Neuronal stem cell (in vitro differentiated cells): ENCODE results near the gene PRR33.

Experiments used
- DNase-seq: peaks from one replicate; pipeline ENCODE4 v3.0.0-alpha.2; 2013; ENCODE audit warnings: low spot score
- H2AFZ ChIP-seq: one replicate; pipeline ENCODE4 v1.6.1; 2013; ENCODE audit warnings: mild to moderate bottlenecking, low read length, inconsistent platforms
- H2AK5ac ChIP-seq: 2 replicates; pipeline ENCODE4 v1.6.1; 2013; ENCODE audit warnings: low read depth, mild to moderate bottlenecking, inconsistent platforms, low read length, moderate library complexity, mixed read lengths
- H2BK120ac ChIP-seq: 2 replicates; pipeline ENCODE4 v1.6.1; 2013; ENCODE audit warnings: low read depth, mild to moderate bottlenecking, inconsistent platforms, low read length, moderate library complexity, mixed read lengths
- H2BK12ac ChIP-seq: one replicate; pipeline ENCODE4 v1.6.1; 2013; ENCODE audit warnings: low read length, inconsistent platforms
- H2BK15ac ChIP-seq: 2 replicates; pipeline ENCODE4 v1.6.1; 2013; ENCODE audit warnings: mild to moderate bottlenecking, low read length, inconsistent platforms, mixed read lengths
- H2BK5ac ChIP-seq: one replicate; pipeline ENCODE4 v1.6.1; 2013; ENCODE audit warnings: inconsistent platforms, mild to moderate bottlenecking, low read length, moderate library complexity
- H3K14ac ChIP-seq: one replicate; pipeline ENCODE4 v1.6.1; 2013; ENCODE audit warnings: low read length, inconsistent platforms
- H3K18ac ChIP-seq: 2 replicates; pipeline ENCODE4 v1.6.1; 2013; ENCODE audit warnings: low read length, inconsistent platforms
- H3K23ac ChIP-seq: 2 replicates; pipeline ENCODE4 v1.6.1; 2013; ENCODE audit warnings: low read depth, mild to moderate bottlenecking, mixed read lengths, low read length, inconsistent platforms; ENCODE audit not compliant: poor library complexity
- H3K27ac ChIP-seq: replicated peaks from 3 replicates; pipeline ENCODE4 v1.5.1; 2013; ENCODE audit warnings: low read length, inconsistent platforms
- H3K27me3 ChIP-seq, 3 experiments: 2 replicates each; pipeline ENCODE4 v1.6.1; 2013; ENCODE audit warnings: low read length in 3 of 3, mild to moderate bottlenecking in 2 of 3, inconsistent platforms in 1 of 3, low read depth in 1 of 3, mixed read lengths in 1 of 3, moderate library complexity in 1 of 3; ENCODE audit not compliant: control insufficient read depth in 3 of 3, insufficient read depth in 3 of 3
- H3K36me3 ChIP-seq, 2 donors: replicated peaks in 1 of 2; 2 replicates each; pipeline ENCODE4 v1.6.1; 2013; ENCODE audit warnings: low read length in 2 of 2; ENCODE audit not compliant: control insufficient read depth in 2 of 2, insufficient read depth in 2 of 2
- H3K4ac ChIP-seq: 2 replicates; pipeline ENCODE4 v1.6.1; 2013; ENCODE audit warnings: inconsistent platforms, mild to moderate bottlenecking, low read length, moderate library complexity
- H3K4me1 ChIP-seq, 2 donors: 1 replicate in 1 of 2; 2 replicates in 1 of 2; pipeline ENCODE4 v1.6.1; 2013; ENCODE audit warnings: low read length in 2 of 2, low read depth in 1 of 2; ENCODE audit not compliant: control insufficient read depth in 2 of 2, insufficient read depth in 1 of 2
- H3K4me2 ChIP-seq: one replicate; pipeline ENCODE4 v1.6.1; 2013; ENCODE audit warnings: mild to moderate bottlenecking, low read length, inconsistent platforms; ENCODE audit not compliant: insufficient read depth, poor library complexity, severe bottlenecking
- H3K4me3 ChIP-seq, 2 donors: 2 replicates each; pipeline ENCODE4 v1.5.1; 2013; ENCODE audit warnings: low read length in 2 of 2, mild to moderate bottlenecking in 2 of 2, inconsistent platforms in 1 of 2, moderate library complexity in 1 of 2
- H3K79me1 ChIP-seq: one replicate; pipeline ENCODE4 v1.6.1; 2013; ENCODE audit warnings: low read depth, mild to moderate bottlenecking, inconsistent platforms, low read length, moderate library complexity
- H3K9ac ChIP-seq: one replicate; pipeline ENCODE4 v1.6.1; 2013; ENCODE audit warnings: mild to moderate bottlenecking, low read depth, low read length, inconsistent platforms; ENCODE audit not compliant: poor library complexity
- H3K9me3 ChIP-seq, 2 donors: replicated peaks in 1 of 2; 2 replicates each; pipeline versions ENCODE3 to v1.6.1; 2013; ENCODE audit warnings: low read length in 2 of 2, mild to moderate bottlenecking in 2 of 2, inconsistent platforms in 1 of 2, low read depth in 1 of 2, mixed read lengths in 1 of 2, moderate library complexity in 1 of 2; ENCODE audit not compliant: control insufficient read depth in 2 of 2, insufficient read depth in 1 of 2
- H4K8ac ChIP-seq: one replicate; pipeline ENCODE4 v1.6.1; 2013; ENCODE audit warnings: low read depth, mild to moderate bottlenecking, inconsistent platforms, low read length, moderate library complexity
- H4K91ac ChIP-seq: one replicate; pipeline ENCODE4 v1.6.1; 2013; ENCODE audit warnings: low read length, low read depth, mild to moderate bottlenecking, inconsistent platforms; ENCODE audit not compliant: poor library complexity
- WGBS, 2 donors: extraction: QIAGEN DNeasy Blood & Tissue Kit; methylation state at CpG; one replicate each; pipeline ENCODE4 v1.1.7; 2013; ENCODE audit warnings: missing lambda C conversion rate in 2 of 2, mixed read lengths in 1 of 2; ENCODE audit not compliant: insufficient read length in 2 of 2, insufficient replicate concordance in 1 of 2; ENCODE audit errors: extremely low coverage in 2 of 2; 5-methylcytosine and 5-hydroxymethylcytosine counted together

The PRR33 gene

DNA sequence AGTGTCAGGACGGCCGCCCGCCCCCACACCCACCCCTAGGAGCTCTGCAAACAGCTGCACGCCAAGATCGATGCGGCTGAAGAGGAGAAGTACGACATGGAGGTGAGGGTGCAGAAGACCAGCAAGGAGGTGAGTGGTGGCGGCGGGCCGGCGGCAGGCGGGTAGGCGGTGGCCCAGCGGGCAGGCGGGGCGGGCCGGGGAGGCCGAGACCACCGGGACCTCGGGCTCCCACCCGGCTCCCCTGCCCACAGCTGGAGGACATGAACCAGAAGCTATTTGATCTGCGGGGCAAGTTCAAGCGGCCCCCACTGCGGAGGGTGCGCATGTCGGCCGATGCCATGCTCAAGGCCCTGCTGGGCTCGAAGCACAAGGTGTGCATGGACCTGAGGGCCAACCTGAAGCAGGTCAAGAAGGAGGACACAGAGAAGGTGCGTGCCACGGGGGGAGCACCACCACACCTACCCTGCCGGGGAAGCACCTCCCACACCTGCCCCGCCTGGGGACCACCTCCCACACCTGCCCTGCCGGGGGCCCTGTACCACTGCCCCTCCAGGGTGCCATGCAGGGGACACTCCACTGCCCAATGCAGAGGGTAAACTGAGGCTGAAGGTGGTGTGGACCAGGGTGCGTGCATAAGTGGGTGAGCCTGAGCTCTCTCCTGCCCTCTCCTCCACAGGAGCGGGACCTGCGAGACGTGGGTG lies 50.8 kb downstream of the PRR33 start:
- H3K14ac ChIP-seq: peak overlapping the region; percentile 82
- no peaks in the 10 kb centered on the region for H3K9me3 ChIP-seq
- no peak overlapping the region for H4K8ac ChIP-seq
- H2AK5ac ChIP-seq: peak overlapping the region; percentile 99
- H2AFZ ChIP-seq: no peak overlapping the region
- peak overlapping the region; percentile 23 for H3K4ac ChIP-seq
- H3K79me1 ChIP-seq: no peaks in the 10 kb centered on the region
- H3K4me2 ChIP-seq: no peak overlapping the region
- peak overlapping the region in 1 of 2 donors; percentile 27 for H3K4me3 ChIP-seq
- no peak for DNase-seq
- H2BK120ac ChIP-seq: peak overlapping the region; percentile 91
- WGBS, 2 donors: no CpG with 5 or more reads among the region's 37 CpGs
- no peak overlapping the region for H2BK12ac ChIP-seq
- no peaks in the 10 kb centered on the region for H3K36me3 ChIP-seq
- H3K18ac ChIP-seq: no peak overlapping the region
- H2BK15ac ChIP-seq: peak overlapping the region; percentile 67
- H3K27ac ChIP-seq: no peak overlapping the region
- peaks cover 0 to 5% of the 10 kb centered on the region in 2 donors for H3K4me1 ChIP-seq
- no peak overlapping the region for H4K91ac ChIP-seq
- peak overlapping the region; percentile 44 for H3K9ac ChIP-seq
- peak overlapping the region; percentile 75 for H2BK5ac ChIP-seq
- H3K23ac ChIP-seq: peak overlapping the region; percentile 89
- H3K27me3 ChIP-seq: peaks cover 0 to 45% (median 0%) of the 10 kb centered on the region in 3 experiments

DNA sequence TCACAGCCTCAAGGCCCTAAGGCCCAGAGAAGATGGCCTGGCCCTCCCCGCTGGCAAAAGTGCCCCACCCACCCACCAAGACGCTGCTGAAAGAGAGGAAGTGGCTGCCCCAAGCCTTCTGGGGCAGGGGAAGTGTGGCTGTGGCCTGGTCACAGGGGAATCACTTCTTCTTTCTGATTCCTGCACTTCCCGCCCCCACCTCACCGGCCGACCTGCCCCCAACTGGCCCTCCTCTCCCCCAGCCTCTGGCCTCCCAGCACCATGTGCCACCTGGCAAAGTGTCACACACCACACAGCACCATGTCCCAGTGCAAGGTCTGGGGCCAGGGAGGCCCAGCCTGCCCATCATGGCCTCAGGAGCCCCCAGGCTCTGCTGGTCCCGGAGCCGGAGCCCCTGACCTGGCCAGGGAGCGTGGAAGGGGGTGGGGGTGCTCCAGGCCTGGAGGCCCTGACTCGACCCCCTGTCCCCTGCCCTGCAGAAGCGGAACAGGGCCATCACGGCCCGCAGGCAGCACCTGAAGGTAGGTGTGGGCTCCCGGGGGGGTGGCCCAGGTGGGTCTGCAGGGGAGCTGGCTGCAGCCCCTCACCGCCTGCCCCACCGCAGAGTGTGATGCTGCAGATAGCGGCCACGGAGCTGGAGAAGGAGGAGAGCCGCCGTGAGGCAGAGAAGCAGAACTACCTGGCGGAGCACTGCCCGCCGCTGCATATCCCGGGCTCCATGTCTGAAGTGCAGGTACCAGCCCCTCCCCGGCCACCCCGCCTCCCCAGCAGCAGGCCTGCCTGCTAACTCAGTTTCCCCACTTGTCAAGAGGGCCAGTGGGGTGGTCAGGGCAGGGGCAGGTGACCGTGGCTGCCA lies 51.5 kb downstream of the PRR33 start:
- Histone ChIP-seq H3K4me2 (no peak overlapping the region), H3K4me3 (no peak overlapping the region), H2BK5ac (peak overlapping the region; percentile 48), H2AFZ (no peak overlapping the region), H3K36me3 (no peaks in the 10 kb centered on the region), H2BK120ac (peak overlapping the region; percentile 91), H3K9me3 (no peaks in the 10 kb centered on the region), H2BK15ac (peak overlapping the region; percentile 67), H3K27ac (no peak overlapping the region), H3K9ac (no peak overlapping the region), H3K79me1 (no peaks in the 10 kb centered on the region), H3K23ac (peak overlapping the region; percentile 89), H2BK12ac (no peak overlapping the region), H4K8ac (peak overlapping the region; percentile 43), H3K18ac (peak overlapping the region; percentile 71), H3K4me1 (peaks cover 0 to 5% of the 10 kb centered on the region in 2 donors), H4K91ac (no peak overlapping the region), H3K4ac (no peak overlapping the region), H3K27me3 (peaks cover 0 to 51% (median 0%) of the 10 kb centered on the region in 3 experiments), H3K14ac (peak overlapping the region; percentile 82), H2AK5ac (peak overlapping the region; percentile 99)
- no CpG with 5 or more reads among the region's 26 CpGs for WGBS, 2 donors
- DNase-seq: no peak

DNA sequence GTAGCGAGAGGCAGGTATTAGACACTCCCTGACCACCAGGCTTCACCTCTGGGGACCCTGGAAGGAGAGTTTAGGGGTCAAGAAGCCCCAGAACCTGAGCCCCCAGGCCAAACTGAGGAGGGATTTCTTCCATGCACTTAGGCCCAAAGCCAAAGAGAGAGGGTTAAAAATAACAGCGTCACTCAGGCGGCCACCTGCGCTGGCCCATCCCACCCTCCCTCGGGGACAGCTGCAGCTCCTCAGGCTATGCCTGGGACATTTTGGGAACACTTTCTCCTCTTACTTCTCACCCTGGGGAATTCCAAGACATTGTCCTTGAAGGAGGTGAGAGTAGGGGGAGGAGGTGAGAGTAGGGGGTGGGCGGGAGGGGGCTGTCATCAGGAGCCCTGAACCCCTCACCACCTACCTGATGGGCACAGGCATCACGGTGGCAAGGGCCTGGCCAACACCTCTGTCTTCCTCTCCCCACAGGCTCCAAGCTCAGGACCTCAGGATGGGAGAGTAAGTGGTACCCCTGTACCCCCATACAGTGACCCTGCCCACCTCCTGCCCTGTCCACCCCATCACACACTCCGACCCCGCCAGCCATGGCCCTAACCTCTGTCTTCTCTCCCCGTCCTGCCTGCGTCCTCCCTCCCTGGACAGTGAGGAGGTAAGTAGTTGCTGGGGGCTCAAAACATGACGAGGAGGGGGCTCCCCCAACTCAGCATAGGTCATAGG lies 52.3 kb downstream of the PRR33 start:
- H2BK12ac ChIP-seq: peak overlapping the region; percentile 41
- no peak overlapping the region for H4K91ac ChIP-seq
- H3K79me1 ChIP-seq: no peaks in the 10 kb centered on the region
- no peaks in the 10 kb centered on the region for H3K36me3 ChIP-seq
- H3K4me3 ChIP-seq: no peak overlapping the region
- H3K4me1 ChIP-seq: peaks cover under 1 to 1% of the 10 kb centered on the region in 2 donors
- peak overlapping the region; percentile 71 for H3K18ac ChIP-seq
- no peak overlapping the region for H3K23ac ChIP-seq
- H2BK15ac ChIP-seq: peak overlapping the region; percentile 95
- H3K4me2 ChIP-seq: no peak overlapping the region
- peak overlapping the region; percentile 99 for H2AK5ac ChIP-seq
- H2BK120ac ChIP-seq: no peak overlapping the region
- no peak overlapping the region for H2AFZ ChIP-seq
- H2BK5ac ChIP-seq: peak overlapping the region; percentile 48
- no peak overlapping the region for H3K9ac ChIP-seq
- H3K4ac ChIP-seq: no peak overlapping the region
- no peak overlapping the region for H3K14ac ChIP-seq
- H3K27ac ChIP-seq: no peak overlapping the region
- DNase-seq: no peak
- no peaks in the 10 kb centered on the region for H3K9me3 ChIP-seq
- peaks cover 0 to 50% (median 0%) of the 10 kb centered on the region in 3 experiments for H3K27me3 ChIP-seq
- H4K8ac ChIP-seq: no peak overlapping the region
- WGBS, 2 donors: no CpG with 5 or more reads among the region's 12 CpGs
